Parathyroid adenoma (tissue), 2 donors: ENCODE results near the gene C8G.

Experiments
- H2AFZ ChIP-seq: fragments of 300-600 bp; sonication (generic); one replicate; pipeline ENCODE4 v1.7.0; 2017; ENCODE audit warnings: antibody characterized with exemption, mild to moderate bottlenecking
- H3K27ac ChIP-seq: fragments of 300-600 bp; sonication (generic); one replicate; pipeline ENCODE4 v1.7.0; 2017
- H3K27me3 ChIP-seq: fragments of 300-600 bp; sonication (generic); one replicate; pipeline ENCODE4 v1.7.0; 2017; ENCODE audit warnings: low read length; ENCODE audit not compliant: control insufficient read depth, insufficient read depth
- H3K36me3 ChIP-seq: fragments of 300-600 bp; sonication (generic); one replicate; pipeline ENCODE4 v1.7.0; 2017; ENCODE audit warnings: low read length; ENCODE audit not compliant: control insufficient read depth, insufficient read depth
- H3K4me1 ChIP-seq: fragments of 300-600 bp; sonication (generic); one replicate; pipeline ENCODE4 v1.7.0; 2017; ENCODE audit warnings: control low read depth
- H3K4me2 ChIP-seq: fragments of 300-600 bp; sonication (generic); one replicate; pipeline ENCODE4 v1.7.0; 2017; ENCODE audit warnings: low read length
- H3K4me3 ChIP-seq: fragments of 300-600 bp; sonication (generic); one replicate; pipeline ENCODE4 v1.7.0; 2017; ENCODE audit warnings: low read depth, low read length
- H3K79me2 ChIP-seq: fragments of 300-600 bp; sonication (generic); one replicate; pipeline ENCODE4 v1.7.0; 2017; ENCODE audit warnings: control low read depth
- H3K9ac ChIP-seq: fragments of 300-600 bp; sonication (generic); one replicate; pipeline ENCODE4 v1.7.0; 2017; ENCODE audit warnings: mild to moderate bottlenecking
- H3K9me3 ChIP-seq: fragments of 300-600 bp; sonication (generic); one replicate; pipeline ENCODE4 v1.7.0; 2017; ENCODE audit warnings: low read length; ENCODE audit not compliant: control insufficient read depth
- CTCF ChIP-seq: fragments of 300-600 bp; sonication (generic); IDR thresholded peaks from one replicate; pipeline ENCODE4 v1.7.0; 2017; ENCODE audit warnings: antibody characterized with exemption, mild to moderate bottlenecking
- donor health status: primary hyperparathyroidism.

The C8G gene

GRCh38 chr9:136910901-136911245 is 34.2 kb upstream of the C8G start:
- no peak overlapping the region for H3K4me2 ChIP-seq
- H3K4me1 ChIP-seq: no peaks in the 10 kb centered on the region
- no peak overlapping the region for H3K27ac ChIP-seq
- no peak overlapping the region for H2AFZ ChIP-seq
- no peaks in the 10 kb centered on the region for H3K79me2 ChIP-seq
- no peaks in the 10 kb centered on the region for H3K36me3 ChIP-seq
- TF ChIP-seq CTCF: no peak
- H3K9me3 ChIP-seq: no peaks in the 10 kb centered on the region
- H3K4me3 ChIP-seq: no peak overlapping the region
- no peaks in the 10 kb centered on the region for H3K27me3 ChIP-seq
- no peak overlapping the region for H3K9ac ChIP-seq

- Histone ChIP-seq H3K9ac (no peak overlapping the region), H3K27me3 (no peaks in the 10 kb centered on the region), H3K9me3 (no peaks in the 10 kb centered on the region), H3K27ac (no peak overlapping the region), H3K4me2 (no peak overlapping the region), H2AFZ (no peak overlapping the region), H3K36me3 (no peaks in the 10 kb centered on the region), H3K4me3 (no peak overlapping the region), H3K79me2 (no peaks in the 10 kb centered on the region), H3K4me1 (no peaks in the 10 kb centered on the region)
- TF ChIP-seq CTCF: no peak
Observed at GRCh38 chr9:136913701-136914438, 31.2 kb upstream of the C8G start.

- no peaks in the 10 kb centered on the region for H3K79me2 ChIP-seq
- H3K36me3 ChIP-seq: no peaks in the 10 kb centered on the region
- H3K27me3 ChIP-seq: no peaks in the 10 kb centered on the region
- H3K4me3 ChIP-seq: no peak overlapping the region
- H3K4me2 ChIP-seq: no peak overlapping the region
- H3K27ac ChIP-seq: no peak overlapping the region
- TF ChIP-seq CTCF: no peak
- no peaks in the 10 kb centered on the region for H3K9me3 ChIP-seq
- no peak overlapping the region for H3K9ac ChIP-seq
- no peak overlapping the region for H2AFZ ChIP-seq
- H3K4me1 ChIP-seq: no peaks in the 10 kb centered on the region
Observed at GRCh38 chr9:136915632-136916329, 29.3 kb upstream of the C8G start.

GRCh38 chr9:136916330-136917184 is 28.5 kb upstream of the C8G start:
- Histone ChIP-seq H3K36me3 (no peaks in the 10 kb centered on the region), H3K27ac (no peak overlapping the region), H3K4me1 (no peaks in the 10 kb centered on the region), H3K9ac (no peak overlapping the region), H3K27me3 (no peaks in the 10 kb centered on the region), H3K9me3 (no peaks in the 10 kb centered on the region), H3K79me2 (no peaks in the 10 kb centered on the region), H2AFZ (no peak overlapping the region), H3K4me3 (no peak overlapping the region), H3K4me2 (no peak overlapping the region)
- TF ChIP-seq CTCF: no peak
